Suprapubic skin (tissue), 4 donors: ENCODE data around the gene UQCC5.

Source experiments
- EP300 ChIP-seq: sonication (generic); formaldehyde crosslinking; IDR thresholded peaks from one replicate; pipeline ENCODE4 v1.6.1; 2017; ENCODE audit warnings: antibody characterized with exemption
- POLR2A ChIP-seq, 2 donors: fragments of 450-650 bp; IDR thresholded peaks; one replicate each; pipeline ENCODE4 v1.6.1; 2017; ENCODE audit warnings: antibody characterized with exemption in 2 of 2, mild to moderate bottlenecking in 2 of 2, moderate library complexity in 2 of 2
- POLR2AphosphoS5 ChIP-seq, 3 donors: sonication (generic); formaldehyde crosslinking; IDR thresholded peaks; one replicate each; pipeline ENCODE4 v1.6.1; 2017; ENCODE audit warnings: antibody characterized with exemption in 3 of 3
- TF ChIP-seq, protein P1 (sequence below), 2 donors: fragments of 200-600 bp in 1 of 2; fragments of 450-650 bp in 1 of 2; sonication (generic) in 1 of 2; IDR thresholded peaks; one replicate each; pipeline ENCODE4 v1.5.1; 2016 to 2019; ENCODE audit warnings: antibody characterized with exemption in 2 of 2, mild to moderate bottlenecking in 1 of 2, moderate library complexity in 1 of 2

DNA sequence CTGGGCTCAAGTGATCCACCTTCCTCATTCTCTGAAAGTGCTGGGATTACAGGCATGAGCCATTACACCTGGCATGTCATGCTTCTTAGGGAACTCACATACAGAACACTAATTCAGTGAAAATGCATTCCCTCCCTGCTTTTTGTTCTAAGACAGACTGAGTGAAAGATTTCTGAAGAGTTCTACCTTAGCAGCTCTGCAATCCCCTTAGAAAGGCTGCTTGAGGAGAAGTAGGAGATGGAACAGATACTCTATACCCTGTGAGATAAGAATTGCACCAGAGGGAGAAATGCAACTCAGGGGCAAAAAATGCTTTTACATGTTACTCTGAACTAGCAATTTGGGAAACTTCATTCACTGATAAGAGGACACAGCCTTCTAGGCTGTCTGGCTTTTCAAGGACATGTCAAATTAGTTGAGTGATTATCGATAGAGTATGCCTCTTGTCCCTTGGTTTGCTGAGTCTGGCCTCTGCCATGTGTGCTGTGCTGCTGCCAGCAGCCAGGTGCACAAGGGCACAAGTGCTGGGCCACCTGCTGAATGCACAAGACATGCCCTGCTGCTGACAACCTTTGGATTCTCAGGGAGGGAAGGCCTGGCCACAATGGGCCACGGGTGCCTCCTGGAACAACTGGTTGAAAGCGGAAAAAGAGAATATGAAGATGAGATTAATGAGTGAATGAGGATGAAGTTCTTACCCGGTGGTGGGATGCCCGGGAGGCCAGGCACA is 17.8 kb downstream of the UQCC5 start:
- no peak for TF ChIP-seq EP300
- TF ChIP-seq POLR2A (IDR thresholded peaks at IDR 0.05) = no peak
- TF ChIP-seq, protein P1, sequence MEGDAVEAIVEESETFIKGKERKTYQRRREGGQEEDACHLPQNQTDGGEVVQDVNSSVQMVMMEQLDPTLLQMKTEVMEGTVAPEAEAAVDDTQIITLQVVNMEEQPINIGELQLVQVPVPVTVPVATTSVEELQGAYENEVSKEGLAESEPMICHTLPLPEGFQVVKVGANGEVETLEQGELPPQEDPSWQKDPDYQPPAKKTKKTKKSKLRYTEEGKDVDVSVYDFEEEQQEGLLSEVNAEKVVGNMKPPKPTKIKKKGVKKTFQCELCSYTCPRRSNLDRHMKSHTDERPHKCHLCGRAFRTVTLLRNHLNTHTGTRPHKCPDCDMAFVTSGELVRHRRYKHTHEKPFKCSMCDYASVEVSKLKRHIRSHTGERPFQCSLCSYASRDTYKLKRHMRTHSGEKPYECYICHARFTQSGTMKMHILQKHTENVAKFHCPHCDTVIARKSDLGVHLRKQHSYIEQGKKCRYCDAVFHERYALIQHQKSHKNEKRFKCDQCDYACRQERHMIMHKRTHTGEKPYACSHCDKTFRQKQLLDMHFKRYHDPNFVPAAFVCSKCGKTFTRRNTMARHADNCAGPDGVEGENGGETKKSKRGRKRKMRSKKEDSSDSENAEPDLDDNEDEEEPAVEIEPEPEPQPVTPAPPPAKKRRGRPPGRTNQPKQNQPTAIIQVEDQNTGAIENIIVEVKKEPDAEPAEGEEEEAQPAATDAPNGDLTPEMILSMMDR (IDR thresholded peaks at IDR 0.05) = no peak
- no peak for TF ChIP-seq POLR2AphosphoS5 (IDR thresholded peaks at IDR 0.05)
